GM12874 (cell line): ENCODE results near the gene KCNG2.

Source experiments
- TF ChIP-seq, protein P1 (sequence below): IDR thresholded peaks from 2 replicates; pipeline ENCODE4 v1.5.1; 2011; ENCODE audit warnings: low read depth, mild to moderate bottlenecking, control low read depth, low read length, moderate library complexity; ENCODE audit not compliant: insufficient read depth

The KCNG2 gene

DNA sequence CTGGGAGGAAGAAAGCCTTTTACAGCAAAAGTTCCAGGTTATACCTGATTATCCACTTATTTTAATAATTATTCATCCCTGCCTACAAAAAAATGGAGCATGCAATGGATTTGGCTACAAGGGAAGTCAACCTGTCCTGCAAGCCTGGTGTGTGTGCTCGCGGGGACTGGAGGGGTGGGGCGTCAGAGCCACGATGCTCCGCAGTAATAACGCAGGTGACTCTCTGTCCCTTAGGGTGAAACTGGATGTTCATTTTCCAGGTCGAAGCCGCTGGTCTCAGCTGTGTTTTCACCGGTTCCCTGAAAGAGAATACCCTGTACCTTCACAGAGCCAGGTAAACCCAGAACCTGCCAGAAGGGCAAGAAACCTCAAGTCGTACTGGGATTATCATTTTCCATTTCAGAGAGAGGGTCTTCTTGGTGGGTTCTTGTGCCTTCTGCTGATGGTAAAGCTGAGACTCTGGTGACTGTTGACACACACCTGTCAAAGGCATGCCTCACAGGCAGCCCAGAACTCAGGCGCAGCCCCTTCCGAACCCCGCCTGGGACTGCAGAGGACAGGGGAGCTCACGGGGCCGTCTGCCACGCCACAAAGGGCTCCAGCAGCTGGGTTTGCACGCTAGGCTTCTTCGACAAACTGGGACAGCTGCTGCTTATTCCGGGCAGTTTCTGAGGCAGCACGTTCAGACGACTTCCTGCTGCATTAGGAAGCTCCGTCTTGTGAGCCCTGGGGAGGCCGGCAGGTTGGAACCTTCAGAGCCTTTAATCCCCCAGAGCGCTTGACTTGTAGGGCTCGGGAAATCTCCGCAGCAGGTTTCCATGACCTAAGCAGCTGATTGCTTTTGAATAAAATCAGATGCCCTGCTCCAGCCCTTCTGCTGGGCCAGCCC lies 58.6 kb downstream of the KCNG2 start:
- TF ChIP-seq, protein P1, sequence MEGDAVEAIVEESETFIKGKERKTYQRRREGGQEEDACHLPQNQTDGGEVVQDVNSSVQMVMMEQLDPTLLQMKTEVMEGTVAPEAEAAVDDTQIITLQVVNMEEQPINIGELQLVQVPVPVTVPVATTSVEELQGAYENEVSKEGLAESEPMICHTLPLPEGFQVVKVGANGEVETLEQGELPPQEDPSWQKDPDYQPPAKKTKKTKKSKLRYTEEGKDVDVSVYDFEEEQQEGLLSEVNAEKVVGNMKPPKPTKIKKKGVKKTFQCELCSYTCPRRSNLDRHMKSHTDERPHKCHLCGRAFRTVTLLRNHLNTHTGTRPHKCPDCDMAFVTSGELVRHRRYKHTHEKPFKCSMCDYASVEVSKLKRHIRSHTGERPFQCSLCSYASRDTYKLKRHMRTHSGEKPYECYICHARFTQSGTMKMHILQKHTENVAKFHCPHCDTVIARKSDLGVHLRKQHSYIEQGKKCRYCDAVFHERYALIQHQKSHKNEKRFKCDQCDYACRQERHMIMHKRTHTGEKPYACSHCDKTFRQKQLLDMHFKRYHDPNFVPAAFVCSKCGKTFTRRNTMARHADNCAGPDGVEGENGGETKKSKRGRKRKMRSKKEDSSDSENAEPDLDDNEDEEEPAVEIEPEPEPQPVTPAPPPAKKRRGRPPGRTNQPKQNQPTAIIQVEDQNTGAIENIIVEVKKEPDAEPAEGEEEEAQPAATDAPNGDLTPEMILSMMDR = no peak

- TF ChIP-seq, protein P1 = no peak
Measured at GRCh38 chr18:79857082-79857671, 59.4 kb downstream of the KCNG2 start.

DNA sequence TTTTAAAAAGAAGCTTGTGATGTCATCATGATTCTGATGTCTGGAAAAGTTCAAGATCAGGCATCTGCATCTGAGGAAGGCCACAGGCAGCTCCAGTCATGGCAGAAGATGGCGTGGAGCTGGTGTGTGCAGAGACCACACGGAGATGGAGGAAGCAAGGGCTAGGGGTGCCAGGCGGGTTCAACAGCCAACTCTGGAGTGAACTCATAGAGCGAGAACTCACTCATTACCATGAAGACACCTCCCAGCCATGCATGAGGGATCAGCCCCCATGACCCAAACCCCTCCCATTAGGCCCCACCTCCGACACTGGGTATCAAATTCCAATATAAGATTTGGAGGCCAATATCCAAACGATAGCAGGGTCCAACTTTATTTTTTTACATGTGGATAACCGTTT lies 61.6 kb downstream of the KCNG2 start:
- TF ChIP-seq, protein P1 = no peak

DNA sequence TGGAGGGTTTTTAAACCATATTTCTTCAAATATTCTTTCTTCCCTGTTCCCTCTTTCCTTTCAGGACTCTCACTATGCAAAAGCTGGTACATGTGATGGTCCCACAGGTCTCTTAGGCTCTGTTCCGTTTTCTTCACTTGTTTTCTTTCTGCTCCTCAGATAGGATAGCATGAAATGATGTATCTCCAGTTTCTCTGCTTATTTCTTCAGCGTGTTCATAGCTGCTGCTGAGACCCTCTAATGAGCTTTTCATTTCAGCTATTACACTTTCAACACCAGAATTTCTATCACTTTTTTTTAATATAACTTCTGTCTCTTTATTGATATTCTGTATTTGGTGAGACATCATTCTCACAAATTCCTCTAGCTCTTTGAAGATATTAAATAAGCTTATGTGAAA lies 63.9 kb downstream of the KCNG2 start:
- TF ChIP-seq, protein P1 = no peak

GRCh38 chr18:79862562-79862961 lies 64.8 kb downstream of the KCNG2 start:
- TF ChIP-seq, protein P1 = no peak

DNA sequence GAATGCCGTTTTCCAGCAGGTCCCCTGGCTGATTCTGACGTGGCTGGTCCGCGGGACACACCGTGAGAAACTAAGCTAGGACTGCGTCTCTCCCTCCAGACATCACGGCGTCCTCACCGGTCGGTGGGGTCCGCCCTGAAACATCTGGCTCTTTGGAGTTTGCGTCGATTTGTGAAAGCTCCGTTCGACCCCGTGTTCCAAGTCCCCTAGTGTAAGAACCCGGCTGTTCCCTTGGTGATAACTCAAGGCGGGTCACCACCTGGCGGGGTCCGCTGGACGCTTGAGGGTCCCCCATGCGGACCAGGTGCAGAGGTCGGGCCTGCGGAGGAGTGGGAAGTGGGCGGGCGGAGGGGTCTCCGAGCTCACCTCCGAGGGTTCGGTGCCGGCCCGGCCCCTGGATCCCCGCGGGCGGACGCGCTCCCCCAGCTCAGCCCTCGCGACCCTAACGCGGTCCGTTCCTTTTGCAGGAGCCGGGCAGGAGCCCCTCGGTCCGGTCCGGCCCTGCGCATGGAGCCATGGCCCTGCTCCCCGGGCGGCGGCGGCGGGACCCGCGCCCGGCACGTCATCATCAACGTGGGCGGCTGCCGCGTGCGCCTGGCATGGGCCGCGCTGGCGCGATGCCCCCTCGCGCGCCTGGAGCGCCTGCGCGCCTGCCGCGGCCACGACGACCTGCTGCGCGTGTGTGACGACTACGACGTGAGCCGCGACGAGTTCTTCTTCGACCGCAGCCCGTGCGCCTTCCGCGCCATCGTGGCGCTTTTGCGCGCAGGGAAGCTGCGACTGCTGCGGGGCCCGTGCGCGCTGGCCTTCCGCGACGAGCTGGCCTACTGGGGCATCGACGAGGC lies 65.6 kb downstream of the KCNG2 start:
- TF ChIP-seq, protein P1 = no peak
